ENCODE measurements around the gene APCDD1.

Gene APCDD1

GRCh38 chr18:10453261-10453805 is 1.1 kb upstream of the APCDD1 start:
- H4K20me1 ChIP-seq (ENCODE audit: control insufficient read depth, insufficient read depth, low read depth, low read length) = no peaks in the 10 kb centered on the region
- TF ChIP-seq CTCF (IDR thresholded peaks at IDR 0.05; ENCODE audit: low read depth, low read length, poor library complexity, severe bottlenecking) (no peak), EZH2phosphoT487 (IDR thresholded peaks at IDR 0.05; ENCODE audit: borderline replicate concordance, low read length) (no peak)
- H3K4me1 ChIP-seq (ENCODE audit: control insufficient read depth, low read length) = no peaks in the 10 kb centered on the region
- peaks cover 19% of the 10 kb centered on the region for H3K27me3 ChIP-seq (ENCODE audit: control insufficient read depth, low read length)
- H3K9me3 ChIP-seq (ENCODE audit: control insufficient read depth, insufficient read depth, low read length) = no peaks in the 10 kb centered on the region
- no peak overlapping the region for H3K4me3 ChIP-seq (ENCODE audit: low read length)
- no peaks in the 10 kb centered on the region for H3K36me3 ChIP-seq (ENCODE audit: control insufficient read depth, low read length)
- no peak overlapping the region for H3K4me2 ChIP-seq (ENCODE audit: low read length)
- no peaks in the 10 kb centered on the region for H3K79me2 ChIP-seq (ENCODE audit: control insufficient read depth, low read length)
- H3K9me2 ChIP-seq (replicated peaks; ENCODE audit: control insufficient read depth, low read length) = no peaks in the 10 kb centered on the region
- H3F3A ChIP-seq (ENCODE audit: control insufficient read depth, insufficient read depth) = no peaks in the 10 kb centered on the region
- no peak overlapping the region for H3K27ac ChIP-seq (ENCODE audit: low read depth, low read length)

GRCh38 chr18:10454681-10455557 is 484 bp downstream of the APCDD1 start:
- no peaks in the 10 kb centered on the region for H3K4me1 ChIP-seq (ENCODE audit: control insufficient read depth, low read length)
- H3K4me3 ChIP-seq (ENCODE audit: low read length) = no peak overlapping the region
- H3K9me3 ChIP-seq (ENCODE audit: control insufficient read depth, insufficient read depth, low read length) = no peaks in the 10 kb centered on the region
- H4K20me1 ChIP-seq (ENCODE audit: control insufficient read depth, insufficient read depth, low read depth, low read length) = no peaks in the 10 kb centered on the region
- no peak overlapping the region for H3K27ac ChIP-seq (ENCODE audit: low read depth, low read length)
- H3K36me3 ChIP-seq (ENCODE audit: control insufficient read depth, low read length) = no peaks in the 10 kb centered on the region
- no peaks in the 10 kb centered on the region for H3F3A ChIP-seq (ENCODE audit: control insufficient read depth, insufficient read depth)
- no peaks in the 10 kb centered on the region for H3K79me2 ChIP-seq (ENCODE audit: control insufficient read depth, low read length)
- TF ChIP-seq EZH2phosphoT487 (IDR thresholded peaks at IDR 0.05; ENCODE audit: borderline replicate concordance, low read length) (no peak), CTCF (IDR thresholded peaks at IDR 0.05; ENCODE audit: low read depth, low read length, poor library complexity, severe bottlenecking) (no peak)
- peaks cover 12% of the 10 kb centered on the region for H3K27me3 ChIP-seq (ENCODE audit: control insufficient read depth, low read length)
- no peaks in the 10 kb centered on the region for H3K9me2 ChIP-seq (replicated peaks; ENCODE audit: control insufficient read depth, low read length)
- no peak overlapping the region for H3K4me2 ChIP-seq (ENCODE audit: low read length)

GRCh38 chr18:10455726-10456453 is 1.5 kb downstream of the APCDD1 start:
- Histone ChIP-seq H3K27ac (ENCODE audit: low read depth, low read length) (no peak overlapping the region), H3K9me2 (replicated peaks; ENCODE audit: control insufficient read depth, low read length) (no peaks in the 10 kb centered on the region), H3K79me2 (ENCODE audit: control insufficient read depth, low read length) (no peaks in the 10 kb centered on the region), H3K4me1 (ENCODE audit: control insufficient read depth, low read length) (no peaks in the 10 kb centered on the region), H3K4me2 (ENCODE audit: low read length) (no peak overlapping the region), H3K27me3 (ENCODE audit: control insufficient read depth, low read length) (peaks cover 10% of the 10 kb centered on the region), H4K20me1 (ENCODE audit: control insufficient read depth, insufficient read depth, low read depth, low read length) (no peaks in the 10 kb centered on the region), H3F3A (ENCODE audit: control insufficient read depth, insufficient read depth) (no peaks in the 10 kb centered on the region), H3K36me3 (ENCODE audit: control insufficient read depth, low read length) (no peaks in the 10 kb centered on the region), H3K4me3 (ENCODE audit: low read length) (no peak overlapping the region), H3K9me3 (ENCODE audit: control insufficient read depth, insufficient read depth, low read length) (no peaks in the 10 kb centered on the region)
- TF ChIP-seq CTCF (IDR thresholded peaks at IDR 0.05; ENCODE audit: low read depth, low read length, poor library complexity, severe bottlenecking) (no peak), EZH2phosphoT487 (IDR thresholded peaks at IDR 0.05; ENCODE audit: borderline replicate concordance, low read length) (no peak)
